ENCODE measurements around the gene RAB39B. TPM values are rescaled to one million over a fixed set of nuclear protein-coding genes. Genes with fewer than 3 reads are reported as not detected.
A peak's percentile ranks its signal among the peaks of the same experiment; 100 is the strongest.
"Not testable (repeated sequence)": the region's sequence is repeated elsewhere in the genome, so short reads cannot be mapped to it uniquely, and the experiment has no call there.

The RAB39B gene
- total RNA-seq = 1 to 10 TPM in 1 of 4 donors, under 1 TPM in 3; 0.22 to 1.8 (median 0.87) TPM

GRCh38 chrX:155263854-155264628, at the start of gene RAB39B:
Gene RAB39B (minus strand): TSS chrX:155264491. CDS start chrX:155264288, 203 bp downstream.
- 2 to 36% methylated on average over 26 to 58 of the region's 58 CpGs for WGBS, 2 donors
- Histone ChIP-seq H3K27me3 (no peaks in the 10 kb centered on the region), H3K4me1 (no peaks in the 10 kb centered on the region), H3K9me3 (no peaks in the 10 kb centered on the region), H3K27ac (peak within 1 kb of the TSS in 1 of 4 donors; percentile 40), H3K4me3 (peak within 1 kb of the TSS; percentile 22 to 47 (median 34)), H3K36me3 (no peaks in the 10 kb centered on the region)
- DNase-seq (ENCODE audit: low spot score in 2 of 2) = peak; percentile 4 to 11
- TF ChIP-seq CTCF (IDR thresholded peaks at IDR 0.05) (no peak), POLR2A (IDR thresholded peaks at IDR 0.05) (no peak), EP300 (IDR thresholded peaks at IDR 0.05) (no peak)

- Histone ChIP-seq H3K27me3 (no peaks in the 10 kb centered on the region), H3K4me1 (no peaks in the 10 kb centered on the region), H3K36me3 (no peaks in the 10 kb centered on the region), H3K27ac (no peak overlapping the region), H3K9me3 (peaks cover 0 to 23% (median 1%) of the 10 kb centered on the region in 4 donors), H3K4me3 (no peak overlapping the region)
- WGBS, 2 donors = 80 to 82% methylated on average over 2 to 4 of the region's 4 CpGs
- no peak for DNase-seq (ENCODE audit: low spot score in 2 of 2)
- no peak for TF ChIP-seq CTCF (IDR thresholded peaks at IDR 0.05)
- no peak for TF ChIP-seq EP300 (IDR thresholded peaks at IDR 0.05)
- no peak for TF ChIP-seq POLR2A (IDR thresholded peaks at IDR 0.05)
Measured at GRCh38 chrX:155313766-155314165, 49.5 kb upstream of the RAB39B start.

GRCh38 chrX:155293771-155294170, 29.5 kb upstream of the RAB39B start:
- no peaks in the 10 kb centered on the region for H3K36me3 ChIP-seq
- no peaks in the 10 kb centered on the region for H3K4me1 ChIP-seq
- TF ChIP-seq CTCF (IDR thresholded peaks at IDR 0.05) (no peak), POLR2A (IDR thresholded peaks at IDR 0.05) (no peak), EP300 (IDR thresholded peaks at IDR 0.05) (no peak)
- no peak for DNase-seq (ENCODE audit: low spot score in 2 of 2)
- H3K27ac ChIP-seq = no peak overlapping the region
- no peaks in the 10 kb centered on the region for H3K27me3 ChIP-seq
- no peaks in the 10 kb centered on the region for H3K9me3 ChIP-seq
- no peak overlapping the region for H3K4me3 ChIP-seq

GRCh38 chrX:155279873-155280272, 15.6 kb upstream of the RAB39B start:
- Histone ChIP-seq H3K4me1 (no peaks in the 10 kb centered on the region), H3K4me3 (no peak overlapping the region), H3K27ac (no peak overlapping the region), H3K27me3 (no peaks in the 10 kb centered on the region), H3K9me3 (no peaks in the 10 kb centered on the region), H3K36me3 (peaks cover 0 to 11% (median 0%) of the 10 kb centered on the region in 3 donors)
- no peak for TF ChIP-seq EP300 (IDR thresholded peaks at IDR 0.05)
- no peak for TF ChIP-seq CTCF (IDR thresholded peaks at IDR 0.05)
- no peak for TF ChIP-seq POLR2A (IDR thresholded peaks at IDR 0.05)
- DNase-seq (ENCODE audit: low spot score in 2 of 2) = no peak
- 100% methylated on average over 1 of the region's 1 CpG for WGBS, 2 donors

GRCh38 chrX:155270969-155271368, 6.7 kb upstream of the RAB39B start:
- Histone ChIP-seq H3K4me1 (no peaks in the 10 kb centered on the region), H3K27ac (no peak overlapping the region), H3K9me3 (peaks cover 0 to 13% (median 0%) of the 10 kb centered on the region in 4 donors), H3K27me3 (no peaks in the 10 kb centered on the region), H3K36me3 (no peaks in the 10 kb centered on the region), H3K4me3 (no peak overlapping the region)
- TF ChIP-seq CTCF (IDR thresholded peaks at IDR 0.05) (no peak), EP300 (IDR thresholded peaks at IDR 0.05) (no peak), POLR2A (IDR thresholded peaks at IDR 0.05) (no peak)
- no peak for DNase-seq (ENCODE audit: low spot score in 2 of 2)
- WGBS, 2 donors = 88 to 95% methylated on average over 1 of the region's 1 CpG

- DNase-seq (ENCODE audit: low spot score in 2 of 2); H3K4me3 ChIP-seq; H3K36me3 ChIP-seq; H3K27ac ChIP-seq; H3K4me1 ChIP-seq; H3K27me3 ChIP-seq: not testable (repeated sequence)
- peaks cover 0 to 13% (median 0%) of the 10 kb centered on the region in 4 donors for H3K9me3 ChIP-seq
- 91 to 94% methylated on average over 1 of the region's 1 CpG for WGBS, 2 donors
Measured at GRCh38 chrX:155267995-155268394, 3.7 kb upstream of the RAB39B start.

Data from tibial nerve (tissue), 4 donors.